Femur (tissue), 1 donor: ENCODE data around the gene BCORL1.
A peak's percentile ranks its signal among the peaks of the same experiment; 100 is the strongest.

Experiments
- DNase-seq: peaks from one replicate; pipeline ENCODE4 v3.0.0-alpha.2; 2017

The BCORL1 gene, protein sequence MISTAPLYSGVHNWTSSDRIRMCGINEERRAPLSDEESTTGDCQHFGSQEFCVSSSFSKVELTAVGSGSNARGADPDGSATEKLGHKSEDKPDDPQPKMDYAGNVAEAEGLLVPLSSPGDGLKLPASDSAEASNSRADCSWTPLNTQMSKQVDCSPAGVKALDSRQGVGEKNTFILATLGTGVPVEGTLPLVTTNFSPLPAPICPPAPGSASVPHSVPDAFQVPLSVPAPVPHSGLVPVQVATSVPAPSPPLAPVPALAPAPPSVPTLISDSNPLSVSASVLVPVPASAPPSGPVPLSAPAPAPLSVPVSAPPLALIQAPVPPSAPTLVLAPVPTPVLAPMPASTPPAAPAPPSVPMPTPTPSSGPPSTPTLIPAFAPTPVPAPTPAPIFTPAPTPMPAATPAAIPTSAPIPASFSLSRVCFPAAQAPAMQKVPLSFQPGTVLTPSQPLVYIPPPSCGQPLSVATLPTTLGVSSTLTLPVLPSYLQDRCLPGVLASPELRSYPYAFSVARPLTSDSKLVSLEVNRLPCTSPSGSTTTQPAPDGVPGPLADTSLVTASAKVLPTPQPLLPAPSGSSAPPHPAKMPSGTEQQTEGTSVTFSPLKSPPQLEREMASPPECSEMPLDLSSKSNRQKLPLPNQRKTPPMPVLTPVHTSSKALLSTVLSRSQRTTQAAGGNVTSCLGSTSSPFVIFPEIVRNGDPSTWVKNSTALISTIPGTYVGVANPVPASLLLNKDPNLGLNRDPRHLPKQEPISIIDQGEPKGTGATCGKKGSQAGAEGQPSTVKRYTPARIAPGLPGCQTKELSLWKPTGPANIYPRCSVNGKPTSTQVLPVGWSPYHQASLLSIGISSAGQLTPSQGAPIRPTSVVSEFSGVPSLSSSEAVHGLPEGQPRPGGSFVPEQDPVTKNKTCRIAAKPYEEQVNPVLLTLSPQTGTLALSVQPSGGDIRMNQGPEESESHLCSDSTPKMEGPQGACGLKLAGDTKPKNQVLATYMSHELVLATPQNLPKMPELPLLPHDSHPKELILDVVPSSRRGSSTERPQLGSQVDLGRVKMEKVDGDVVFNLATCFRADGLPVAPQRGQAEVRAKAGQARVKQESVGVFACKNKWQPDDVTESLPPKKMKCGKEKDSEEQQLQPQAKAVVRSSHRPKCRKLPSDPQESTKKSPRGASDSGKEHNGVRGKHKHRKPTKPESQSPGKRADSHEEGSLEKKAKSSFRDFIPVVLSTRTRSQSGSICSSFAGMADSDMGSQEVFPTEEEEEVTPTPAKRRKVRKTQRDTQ (N-terminal part only)

DNA sequence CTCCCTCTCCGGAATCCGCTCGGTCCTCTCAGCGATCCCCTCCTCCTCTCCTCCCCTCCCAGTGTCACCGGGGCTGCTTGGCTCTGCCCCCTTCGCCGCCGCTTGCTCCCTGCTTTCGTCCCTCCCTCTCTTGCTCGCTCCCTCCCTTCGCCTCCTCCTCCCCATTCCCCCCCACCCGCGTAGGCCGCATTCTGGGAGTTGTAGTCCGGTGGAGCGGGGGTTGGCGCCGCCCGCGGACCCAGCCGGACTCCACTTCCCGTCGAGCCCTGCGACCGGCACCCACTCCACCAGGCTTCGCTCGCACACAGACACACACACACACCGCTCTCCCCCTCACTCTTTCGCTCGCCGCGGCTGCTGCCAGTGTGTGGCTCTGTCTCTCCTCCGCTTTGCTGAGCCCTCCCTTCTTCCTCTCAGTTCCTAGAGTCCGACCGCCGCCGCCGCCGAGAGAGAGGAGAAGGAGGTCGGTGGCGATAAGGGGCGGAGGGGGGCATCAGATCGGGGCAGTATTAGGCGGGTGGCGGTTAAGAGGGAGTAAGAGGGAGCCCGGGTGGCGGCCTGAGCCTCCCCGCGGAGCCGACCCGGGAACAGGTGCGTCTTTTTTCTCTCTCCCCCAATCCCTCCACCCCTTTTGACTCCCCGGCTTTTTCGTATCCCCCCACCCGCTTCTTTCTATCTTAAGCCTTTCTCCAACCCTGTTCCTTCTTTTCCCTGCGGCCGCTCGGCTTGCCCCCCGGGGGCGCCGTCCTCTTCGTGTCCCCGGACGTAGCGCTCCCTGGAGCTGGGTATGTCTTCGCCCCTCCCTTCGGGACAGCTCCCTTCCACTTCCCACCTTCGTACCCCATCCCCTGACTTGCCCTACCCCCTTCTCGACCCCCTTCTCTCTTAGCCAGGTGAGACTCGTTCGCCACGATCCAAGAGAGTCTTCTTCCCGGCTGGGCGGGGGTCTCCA lies at the start of gene BCORL1:
Gene BCORL1 (plus strand): TSS at position 336 of the 952 bp plus-strand sequence. CDS start 22,597 bp downstream, outside the sequence.
- peak; percentile 96 for DNase-seq

- DNase-seq = no peak
Observed at GRCh38 chrX:129932821-129933321, 49.6 kb upstream of the BCORL1 start.

DNA sequence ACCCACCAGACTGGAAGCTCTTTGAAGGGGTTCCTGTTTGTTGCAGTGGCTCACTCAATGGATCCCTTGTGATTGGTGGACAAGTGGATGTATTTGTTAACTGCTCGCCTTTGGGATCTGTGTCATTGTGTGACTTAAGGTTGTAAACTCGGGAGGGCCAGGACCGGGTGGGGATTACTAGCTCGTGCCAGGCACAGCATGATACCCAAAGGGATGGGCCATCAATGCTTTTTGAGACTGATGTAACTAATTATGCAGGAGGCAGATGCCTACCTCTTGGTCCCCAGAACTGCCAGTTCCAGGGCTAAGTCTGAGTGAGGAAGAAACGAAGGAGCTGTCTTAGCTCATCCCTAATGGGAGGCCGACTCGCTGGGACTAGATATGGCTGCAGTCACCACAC lies 48.7 kb upstream of the BCORL1 start:
- DNase-seq = no peak

DNA sequence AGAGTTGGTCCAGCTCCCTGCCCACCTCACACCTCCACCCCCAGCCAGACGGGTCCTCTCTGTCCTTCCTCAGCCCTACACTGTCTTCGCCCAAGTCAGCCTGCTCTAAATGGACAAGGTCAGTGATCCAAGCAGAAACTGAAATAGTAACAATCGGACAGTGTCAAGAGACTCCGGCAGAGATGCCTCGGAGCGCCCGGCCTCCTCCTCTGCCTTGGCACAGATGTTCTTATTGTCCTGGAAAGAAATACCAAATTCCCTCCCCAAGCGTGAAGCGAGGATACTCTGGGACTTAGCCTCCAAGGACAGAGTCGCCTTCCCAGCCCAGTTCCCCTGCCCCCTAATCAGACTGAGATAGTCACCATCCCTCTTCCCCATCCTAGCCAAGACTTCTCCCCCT lies 48.0 kb upstream of the BCORL1 start:
- no peak for DNase-seq

DNA sequence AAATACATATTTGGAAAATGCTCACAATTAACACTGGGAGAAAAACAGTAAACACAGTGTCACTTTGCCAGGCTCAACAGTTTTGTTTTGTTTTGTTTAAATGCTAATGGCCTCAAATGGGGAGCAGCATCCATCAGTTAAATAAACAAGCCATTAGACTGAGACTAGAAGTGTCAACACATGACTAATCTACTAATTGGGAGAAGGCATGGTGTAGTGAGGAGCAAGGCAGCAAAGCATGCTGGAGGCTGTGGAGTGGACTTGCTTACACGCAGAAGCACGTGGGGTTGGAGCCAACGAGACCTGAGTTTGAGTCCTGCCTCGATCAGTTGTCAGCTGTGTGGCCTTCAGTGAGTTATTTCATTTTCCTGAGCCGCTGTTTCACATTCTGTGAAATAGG lies 47.5 kb upstream of the BCORL1 start:
- DNase-seq = no peak

DNA sequence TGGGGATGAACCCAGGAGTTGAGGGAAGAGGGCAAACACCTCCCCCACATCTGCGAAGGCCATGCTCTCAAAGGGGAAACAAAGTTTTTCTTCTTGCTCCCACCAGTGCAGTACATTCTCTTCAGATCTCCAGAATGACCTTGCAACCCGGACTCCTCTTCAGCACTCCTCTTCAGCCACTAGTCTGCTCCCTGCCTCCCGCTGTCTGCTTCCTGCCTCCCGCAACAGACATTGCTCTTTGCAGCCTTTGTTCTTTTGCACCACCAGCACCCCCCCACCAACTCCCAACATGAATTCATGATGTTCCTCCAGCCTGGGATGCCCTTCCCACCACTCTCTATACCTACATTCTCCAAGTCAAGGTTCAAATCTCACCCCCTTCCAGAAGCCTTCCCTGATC lies 44.4 kb upstream of the BCORL1 start:
- DNase-seq = no peak

GRCh38 chrX:129939986-129940385 lies 42.4 kb upstream of the BCORL1 start:
- DNase-seq = no peak

DNA sequence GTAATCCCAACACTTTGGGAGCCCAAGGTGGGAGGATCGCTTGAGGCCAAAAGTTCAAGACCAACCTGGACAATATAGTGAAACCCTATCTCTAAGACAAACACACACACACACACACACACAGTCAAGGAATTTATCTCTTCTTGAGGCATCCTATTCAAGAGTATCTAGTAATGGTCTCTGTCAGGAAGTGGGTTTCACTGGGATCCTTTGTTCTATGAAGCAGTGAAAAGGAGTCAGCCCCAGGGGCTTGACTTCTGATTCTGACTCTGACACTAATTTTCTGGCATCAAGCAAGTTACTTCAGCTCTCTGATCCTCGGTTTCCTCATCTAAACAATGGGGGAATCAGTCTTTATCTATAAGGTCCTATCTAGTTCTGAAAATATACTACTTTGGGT lies 41.7 kb upstream of the BCORL1 start:
- DNase-seq = no peak

DNA sequence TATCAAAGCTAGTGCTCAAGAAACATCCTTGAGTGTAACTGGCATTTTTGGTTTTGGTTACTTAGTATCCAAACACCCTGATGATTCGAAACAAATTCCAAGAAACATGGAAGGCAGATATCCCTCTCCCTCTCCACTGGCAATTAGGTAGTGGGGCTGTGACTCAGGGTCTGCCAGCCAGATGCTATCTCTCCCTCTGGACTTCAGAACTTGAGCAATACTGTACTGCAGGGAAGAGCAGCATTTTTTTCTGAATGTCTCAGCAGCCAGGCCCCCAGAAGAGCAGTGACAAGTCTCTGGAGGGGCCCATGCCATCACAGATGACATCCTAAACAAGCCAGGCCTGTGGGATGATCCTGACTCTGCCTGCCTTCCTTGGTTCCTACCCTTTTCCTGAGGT lies 37.3 kb upstream of the BCORL1 start:
- no peak for DNase-seq

GRCh38 chrX:129953334-129953648 lies 29.1 kb upstream of the BCORL1 start:
- no peak for DNase-seq

GRCh38 chrX:129953881-129954280 lies 28.6 kb upstream of the BCORL1 start:
- DNase-seq = no peak

DNA sequence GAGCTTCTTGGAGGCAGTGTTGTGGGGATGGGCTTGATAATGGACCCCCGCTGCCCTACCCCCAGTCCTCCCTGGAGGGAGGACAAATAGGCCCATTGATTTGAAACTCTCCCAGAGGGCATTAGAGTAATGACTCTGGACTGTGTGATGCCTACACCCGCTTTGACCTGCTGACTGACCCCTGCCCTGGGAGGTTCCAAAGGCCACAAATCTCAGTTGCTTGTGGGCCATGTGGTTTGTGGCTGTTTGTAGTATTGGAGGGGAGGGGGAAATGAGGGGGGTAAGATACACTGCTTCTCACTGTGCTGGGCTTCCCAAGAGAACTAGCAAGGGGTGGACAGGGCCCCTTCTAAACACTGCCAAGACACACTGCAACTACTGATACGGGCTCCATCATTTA lies 27.6 kb upstream of the BCORL1 start:
- no peak for DNase-seq

- no peak for DNase-seq
Observed at GRCh38 chrX:129955682-129956081, 26.8 kb upstream of the BCORL1 start.

- no peak for DNase-seq
Observed at GRCh38 chrX:129956145-129956544, 26.3 kb upstream of the BCORL1 start.

DNA sequence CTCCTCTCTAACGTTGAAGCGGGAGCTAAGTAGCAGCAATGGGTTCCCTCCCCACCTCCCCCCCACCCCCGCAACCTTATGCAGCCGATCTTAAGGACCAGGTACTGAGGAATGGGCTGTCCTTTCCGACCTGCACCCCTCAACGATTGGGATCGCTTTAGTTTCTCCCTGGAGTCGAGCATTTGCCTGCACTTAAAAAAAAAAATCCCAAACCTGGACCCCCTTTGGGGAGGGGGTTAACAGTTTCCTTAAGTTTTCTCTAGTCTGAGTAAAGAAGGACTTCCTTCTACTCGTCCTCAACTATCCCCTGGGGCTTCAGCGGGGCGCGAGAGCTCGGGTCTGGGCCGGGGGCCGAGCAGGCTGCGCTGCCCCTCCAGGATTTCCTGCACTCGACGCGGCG lies 25.7 kb upstream of the BCORL1 start:
- no peak for DNase-seq

GRCh38 chrX:129957241-129958082 lies 25.0 kb upstream of the BCORL1 start:
- DNase-seq = peak; percentile 83

DNA sequence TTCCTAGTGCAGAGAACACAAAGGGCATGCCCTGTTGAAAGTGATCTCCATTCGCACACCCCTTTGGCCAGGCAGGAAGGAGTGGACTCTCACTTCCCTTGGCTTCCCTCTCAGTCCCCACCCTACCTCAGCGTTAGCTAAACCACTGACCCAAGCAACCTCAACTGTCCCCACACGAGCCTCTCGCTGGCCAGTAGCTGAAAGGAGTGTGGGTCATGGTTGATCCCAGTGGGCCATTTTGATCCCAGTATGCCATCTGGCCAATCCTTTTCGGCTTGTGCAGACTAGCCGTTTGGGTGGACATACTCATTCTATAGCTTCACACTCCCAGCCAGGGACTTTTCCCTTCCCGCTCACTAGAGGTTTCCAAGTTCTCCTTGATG lies 24.4 kb upstream of the BCORL1 start:
- DNase-seq = no peak

GRCh38 chrX:129958814-129959492 lies 23.5 kb upstream of the BCORL1 start:
- DNase-seq = no peak

DNA sequence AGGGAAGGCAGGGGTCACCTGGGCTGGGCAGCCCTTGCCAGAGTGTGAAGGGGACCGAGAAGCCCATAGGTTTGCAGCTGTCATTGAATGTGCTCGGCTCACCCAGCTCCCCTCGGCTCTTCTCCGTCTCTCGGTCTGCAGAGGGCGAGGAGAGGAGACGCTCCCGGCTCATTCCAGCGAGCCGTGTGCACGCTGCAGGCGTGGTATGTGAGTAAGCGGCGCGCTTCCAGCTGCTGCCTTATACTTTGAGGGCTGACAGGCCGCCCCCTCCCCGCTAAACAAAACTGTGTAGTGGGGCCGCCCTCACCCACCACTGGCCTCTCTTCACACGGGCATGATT lies 23.0 kb upstream of the BCORL1 start:
- no peak for DNase-seq
